Measurements from ENCODE around the gene SHLD2. TPM values are rescaled to one million over a fixed set of nuclear protein-coding genes. Genes with fewer than 3 reads are reported as not detected.
"Not testable (repeated sequence)": the region's sequence is repeated elsewhere in the genome, so short reads cannot be mapped to it uniquely, and the experiment has no call there.

Gene SHLD2
- total RNA-seq, 1 experiment from 2014 or later = 18.6 TPM

DNA sequence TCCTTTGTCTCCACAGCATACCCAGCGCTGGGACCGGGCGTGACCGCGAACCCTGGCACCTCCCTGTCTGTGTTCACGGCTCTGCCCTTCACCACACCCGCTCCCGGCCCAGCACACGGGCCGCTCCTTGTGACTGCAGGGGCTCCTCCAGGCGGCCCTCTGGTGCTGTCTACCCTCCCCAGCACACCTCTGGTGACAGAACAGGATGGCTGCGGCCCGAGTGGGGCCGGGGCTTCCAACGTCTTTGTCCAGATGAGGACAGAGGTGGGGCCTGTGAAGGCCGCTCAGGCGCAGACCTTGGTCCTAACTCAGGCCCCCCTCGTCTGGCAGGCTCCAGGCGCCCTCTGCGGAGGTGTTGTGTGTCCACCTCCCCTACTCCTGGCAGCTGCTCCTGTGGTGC lies 133.2 kb downstream of the SHLD2 start:
- H3K36me3 ChIP-seq, H3K4me3 ChIP-seq, DNase-seq, H3K27me3 ChIP-seq, H3K9me3 ChIP-seq: not testable (repeated sequence)

DNA sequence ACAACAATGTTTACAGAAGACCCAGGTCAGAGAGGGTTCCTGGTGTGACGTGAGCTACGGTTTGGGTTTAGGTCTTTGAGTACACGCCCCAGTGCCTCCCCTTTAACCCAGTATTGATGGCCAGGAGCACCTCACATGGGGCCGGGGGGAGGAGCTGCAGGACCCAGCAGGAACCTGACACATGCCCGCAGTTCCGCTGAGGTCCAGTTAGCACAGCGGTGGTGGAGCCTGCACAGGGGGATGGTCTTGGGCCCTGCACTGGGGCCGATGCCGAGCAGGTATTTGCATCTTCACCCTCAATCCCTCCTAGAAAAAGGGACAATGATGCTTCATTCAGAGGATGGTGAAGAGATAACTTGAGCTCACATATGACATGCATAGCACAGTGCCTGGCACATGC lies 134.2 kb downstream of the SHLD2 start:
- not testable (repeated sequence) for H3K27me3 ChIP-seq, H3K36me3 ChIP-seq, H3K9me3 ChIP-seq, DNase-seq, H3K4me3 ChIP-seq

DNA sequence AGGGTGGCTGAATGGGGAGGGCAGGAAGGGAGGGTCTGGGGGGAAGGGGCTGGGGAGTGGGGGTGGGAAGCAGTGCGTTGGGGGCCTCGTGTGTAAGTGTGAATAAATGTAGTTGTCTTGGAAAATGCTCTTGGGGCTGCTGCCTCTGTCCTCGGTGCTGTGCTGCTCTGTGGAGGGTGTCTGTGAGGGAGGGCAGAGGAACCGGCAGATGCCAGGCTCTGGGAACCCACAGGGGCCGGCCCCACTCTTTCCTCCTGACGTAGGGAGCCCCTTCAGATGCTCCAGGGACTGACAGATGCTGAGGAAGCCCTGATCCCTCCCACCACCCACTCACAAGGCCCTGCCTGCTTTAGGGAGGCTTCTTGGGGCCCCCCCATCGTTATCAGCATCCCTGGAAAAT lies 139.8 kb downstream of the SHLD2 start:
- not testable (repeated sequence) for DNase-seq, H3K4me3 ChIP-seq, H3K36me3 ChIP-seq, H3K9me3 ChIP-seq, H3K27me3 ChIP-seq

DNA sequence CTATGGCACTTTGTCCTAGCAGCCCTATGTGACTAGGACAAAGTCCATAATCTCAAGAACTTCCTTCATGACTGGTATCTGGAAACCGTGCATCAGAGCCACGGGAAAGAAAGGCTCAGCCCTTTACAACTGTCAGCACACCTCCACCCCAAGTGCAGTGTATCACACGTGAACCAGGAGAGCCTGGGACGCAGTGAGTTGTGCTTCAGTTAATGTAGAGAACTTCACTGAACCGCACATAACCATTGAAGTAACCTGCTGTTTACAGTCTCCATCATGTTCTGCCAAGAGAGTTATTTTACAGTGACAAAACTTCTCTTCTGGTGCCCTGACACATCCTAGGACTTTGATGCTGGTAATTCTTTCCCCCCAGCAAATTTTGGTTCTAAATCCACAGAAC lies 142.2 kb downstream of the SHLD2 start:
- not testable (repeated sequence) for H3K9me3 ChIP-seq, H3K4me3 ChIP-seq, H3K27me3 ChIP-seq, H3K36me3 ChIP-seq, DNase-seq

DNA sequence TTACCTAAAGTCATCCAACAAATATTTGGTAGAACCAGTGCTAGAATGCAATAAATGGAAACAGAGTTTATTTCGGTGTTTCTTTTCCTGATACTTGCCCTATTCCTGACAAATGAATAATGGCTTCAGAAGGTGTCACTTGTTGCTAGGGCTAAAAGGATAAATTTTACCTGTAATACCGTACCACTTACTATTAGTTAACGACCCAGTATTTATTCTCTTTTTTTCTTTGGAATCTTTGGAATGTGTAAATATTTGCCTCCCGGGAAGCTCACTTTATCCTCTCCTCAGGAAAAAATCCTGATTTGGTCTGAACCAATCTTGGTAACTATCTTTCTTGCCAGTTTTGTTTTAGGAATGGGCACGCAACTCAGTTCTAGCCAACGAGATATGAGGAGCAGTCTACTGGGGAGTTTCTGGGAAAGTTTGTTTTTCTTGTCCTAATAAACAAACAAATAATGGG lies 144.4 kb downstream of the SHLD2 start:
- not testable (repeated sequence) for DNase-seq, H3K36me3 ChIP-seq, H3K9me3 ChIP-seq, H3K27me3 ChIP-seq, H3K4me3 ChIP-seq

Other genes with a start within 250 kb of the SHLD2 start
- 0.12 and 1.7 TPM in 2 replicates for gene MMRN2, start 137.6 kb upstream of the SHLD2 start, total RNA-seq (2014; rRNA removed; shearing (Covaris generic); ENCODE audit: low replicate concordance)
- gene SNCG, start 136.6 kb upstream of the SHLD2 start, total RNA-seq (2014; rRNA removed; shearing (Covaris generic); ENCODE audit: low replicate concordance) = 6.2 and 7.6 TPM in 2 replicates
- 165 and 212 TPM in 2 replicates for gene ADIRF, start 126.7 kb upstream of the SHLD2 start, total RNA-seq (2014; rRNA removed; shearing (Covaris generic); ENCODE audit: low replicate concordance)
- 12.0 TPM in 1 of 2 replicates, not detected in the other for gene FAM25A, start 74.9 kb upstream of the SHLD2 start, total RNA-seq (2014; rRNA removed; shearing (Covaris generic); ENCODE audit: low replicate concordance)
- gene GLUD1, start 363 bp upstream of the SHLD2 start, total RNA-seq (2014; rRNA removed; shearing (Covaris generic); ENCODE audit: low replicate concordance) = 300 and 363 TPM in 2 replicates
- gene NUTM2A, start 130.2 kb downstream of the SHLD2 start, total RNA-seq (2014; rRNA removed; shearing (Covaris generic); ENCODE audit: low replicate concordance) = 0.10 TPM in 1 of 2 replicates, not detected in the other

Data from MG63 (cell line).